ELR (cell line): Measurements from ENCODE around the gene FSIP1.

Source experiments
- DNase-seq: peaks from one replicate; pipeline ENCODE4 v3.0.0-alpha.2; 2015; ENCODE audit warnings: low read depth

The FSIP1 gene

GRCh38 chr15:39593656-39594445 lies 188.8 kb downstream of the FSIP1 start:
- peak; percentile 37 for DNase-seq

- DNase-seq: no peak
Measured at GRCh38 chr15:39593071-39593655, 189.5 kb downstream of the FSIP1 start.

GRCh38 chr15:39592500-39592899 lies 190.1 kb downstream of the FSIP1 start:
- peak; percentile 61 for DNase-seq

DNA sequence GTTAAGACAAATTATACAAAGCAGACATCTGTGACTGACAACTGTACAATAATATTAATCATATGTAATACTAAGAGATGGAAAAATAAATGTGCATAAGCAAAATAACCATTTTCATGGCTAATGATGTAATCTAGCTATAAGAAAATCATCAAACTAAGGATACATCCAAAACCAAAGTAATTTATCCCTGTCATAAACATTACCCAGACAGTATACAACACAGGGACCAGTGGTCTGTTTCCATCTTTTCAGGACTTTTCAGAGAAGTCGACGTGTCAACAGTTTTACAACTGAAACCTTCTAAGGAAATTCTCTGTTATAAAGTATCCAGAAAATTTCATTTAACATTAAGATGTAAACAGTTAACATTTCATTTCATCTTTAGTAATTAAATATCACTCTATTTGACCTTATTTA lies 190.7 kb downstream of the FSIP1 start:
- DNase-seq: peak; percentile 15

DNA sequence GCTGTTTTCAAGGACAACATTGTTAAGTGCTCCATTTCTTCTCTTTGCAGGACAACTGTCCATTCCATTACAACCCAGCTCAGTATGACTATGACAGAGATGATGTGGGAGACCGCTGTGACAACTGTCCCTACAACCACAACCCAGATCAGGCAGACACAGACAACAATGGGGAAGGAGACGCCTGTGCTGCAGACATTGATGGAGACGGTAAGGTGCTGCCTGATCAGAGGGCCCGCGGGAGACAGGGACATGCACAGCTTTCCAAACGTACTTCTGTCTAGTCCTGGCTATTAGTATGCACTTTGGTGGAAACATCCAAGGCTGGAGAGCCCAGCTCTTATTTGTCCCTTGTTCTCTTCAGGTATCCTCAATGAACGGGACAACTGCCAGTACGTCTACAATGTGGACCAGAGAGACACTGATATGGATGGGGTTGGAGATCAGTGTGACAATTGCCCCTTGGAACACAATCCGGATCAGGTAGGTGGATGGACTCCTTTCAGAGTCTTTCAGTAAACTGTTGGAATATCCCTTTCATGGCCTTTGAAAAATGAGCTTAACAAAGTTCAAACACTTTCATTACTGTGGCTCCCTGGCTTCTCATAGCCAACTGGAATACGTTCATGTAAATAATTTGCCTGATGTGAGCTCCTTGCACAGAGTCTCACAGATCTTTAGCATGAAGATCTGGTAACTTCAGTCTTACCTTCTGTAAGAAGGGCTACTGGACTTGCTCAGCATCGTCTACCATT lies 191.3 kb downstream of the FSIP1 start:
- DNase-seq: peak; percentile 7

GRCh38 chr15:39589815-39590644 lies 192.6 kb downstream of the FSIP1 start:
- peak; percentile 12 for DNase-seq

- peak; percentile 30 for DNase-seq
Measured at GRCh38 chr15:39589193-39589814, 193.3 kb downstream of the FSIP1 start.

DNA sequence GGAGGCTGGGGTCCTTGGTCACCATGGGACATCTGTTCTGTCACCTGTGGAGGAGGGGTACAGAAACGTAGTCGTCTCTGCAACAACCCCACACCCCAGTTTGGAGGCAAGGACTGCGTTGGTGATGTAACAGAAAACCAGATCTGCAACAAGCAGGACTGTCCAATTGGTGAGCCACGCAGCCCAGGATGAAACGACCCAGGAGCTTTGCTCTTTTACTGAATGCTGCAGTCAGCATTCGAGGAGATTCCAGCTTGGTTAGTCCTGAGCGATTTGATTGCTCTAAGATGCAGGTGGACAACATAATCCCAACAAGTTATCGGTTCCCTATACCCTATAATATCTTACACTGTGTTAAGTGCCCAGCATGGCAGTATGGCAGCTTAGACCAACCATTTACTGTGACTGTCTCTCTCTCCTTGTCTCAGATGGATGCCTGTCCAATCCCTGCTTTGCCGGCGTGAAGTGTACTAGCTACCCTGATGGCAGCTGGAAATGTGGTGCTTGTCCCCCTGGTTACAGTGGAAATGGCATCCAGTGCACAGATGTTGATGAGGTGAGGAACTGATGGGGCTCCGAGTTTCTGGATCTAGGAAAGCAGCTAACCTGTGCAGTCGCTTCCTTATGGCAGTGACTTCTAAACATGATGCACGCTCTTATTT lies 194.0 kb downstream of the FSIP1 start:
- no peak for DNase-seq

DNA sequence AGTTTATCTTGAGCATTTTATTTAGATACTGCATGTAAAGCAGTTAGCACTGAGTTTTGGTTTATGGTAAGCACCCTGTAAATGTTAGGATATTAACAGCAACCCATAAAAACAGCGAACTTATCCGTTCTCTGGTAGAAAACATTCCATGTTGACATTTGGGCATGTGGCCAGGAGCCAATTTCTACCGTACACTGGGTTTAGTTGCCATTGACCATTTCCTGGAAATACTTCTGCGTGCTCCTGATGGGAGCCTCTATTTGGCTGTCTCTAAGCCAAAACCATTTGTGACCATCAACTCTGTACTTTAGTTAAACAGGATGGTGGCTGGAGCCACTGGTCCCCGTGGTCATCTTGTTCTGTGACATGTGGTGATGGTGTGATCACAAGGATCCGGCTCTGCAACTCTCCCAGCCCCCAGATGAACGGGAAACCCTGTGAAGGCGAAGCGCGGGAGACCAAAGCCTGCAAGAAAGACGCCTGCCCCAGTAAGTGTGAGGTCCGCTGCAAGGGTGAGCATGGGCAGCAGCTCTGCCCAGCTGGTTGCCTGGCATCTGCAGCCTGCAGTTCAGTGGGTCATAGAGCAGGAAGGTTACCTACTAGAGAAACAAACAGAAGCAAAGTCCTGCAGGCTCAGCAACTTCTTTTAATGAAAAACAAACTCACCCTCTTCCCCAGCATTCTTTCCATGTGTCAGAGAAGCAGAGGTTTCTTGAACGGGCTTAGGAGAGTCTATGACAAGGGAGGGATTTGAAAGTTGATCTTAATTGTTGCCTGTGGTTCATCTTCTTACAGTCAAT lies 194.7 kb downstream of the FSIP1 start:
- DNase-seq: peak; percentile 18

GRCh38 chr15:39587096-39587721 lies 195.4 kb downstream of the FSIP1 start:
- DNase-seq: peak; percentile 4

DNA sequence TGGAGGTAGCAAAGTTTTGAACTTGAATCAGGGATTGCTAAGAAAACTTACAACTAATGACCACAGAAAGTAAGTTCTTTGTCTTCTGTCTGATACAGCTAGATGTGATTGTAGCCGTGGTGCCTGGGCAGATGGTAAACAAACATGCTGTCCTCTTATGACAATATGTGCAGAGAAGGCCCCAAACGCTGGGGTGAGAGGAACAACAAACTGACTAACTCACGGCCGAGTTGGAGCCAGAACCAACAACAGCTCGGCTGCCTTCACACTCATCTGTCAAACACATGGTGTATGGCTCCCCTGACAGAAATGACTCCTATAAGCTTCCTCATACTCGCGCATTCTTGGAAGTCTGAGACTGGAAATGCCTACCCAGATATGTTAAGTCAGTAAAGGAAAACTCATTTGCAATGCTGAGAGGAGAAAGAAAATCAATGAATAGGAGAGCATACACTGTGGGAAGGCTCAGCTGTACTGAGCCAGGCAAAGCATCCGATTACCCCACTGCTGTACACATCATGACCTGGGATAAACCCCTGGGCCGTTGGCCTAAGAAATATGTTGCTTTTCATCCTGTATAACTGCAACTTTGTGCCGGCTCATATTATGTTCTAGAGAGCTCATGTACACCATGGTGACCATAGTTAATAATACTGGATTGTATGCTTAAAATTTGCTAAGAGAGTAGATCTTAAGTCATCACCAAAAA lies 196.1 kb downstream of the FSIP1 start:
- DNase-seq: peak; percentile 82

GRCh38 chr15:39585871-39586301 lies 196.8 kb downstream of the FSIP1 start:
- peak; percentile 10 for DNase-seq

DNA sequence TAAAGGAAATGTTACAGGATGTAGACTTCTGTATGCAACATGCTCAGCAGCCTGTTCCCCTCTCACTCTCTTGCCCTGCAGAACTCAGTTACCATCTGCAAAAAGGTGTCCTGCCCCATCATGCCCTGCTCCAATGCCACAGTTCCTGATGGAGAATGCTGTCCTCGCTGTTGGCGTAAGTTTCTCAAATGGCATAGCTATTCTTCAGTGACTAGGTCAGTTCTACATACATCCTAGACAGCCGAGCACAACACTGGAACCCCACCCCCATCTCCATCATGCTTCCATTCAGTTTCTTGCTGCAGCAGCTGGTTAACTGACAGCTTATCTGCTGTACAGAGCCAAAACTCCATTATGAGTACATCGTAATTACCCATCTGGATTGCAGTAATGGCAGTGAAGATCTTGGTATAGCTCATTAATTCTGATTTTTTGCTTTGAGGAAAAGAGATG lies 197.2 kb downstream of the FSIP1 start:
- peak; percentile 10 for DNase-seq

- no peak for DNase-seq
Measured at GRCh38 chr15:39584662-39585388, 197.8 kb downstream of the FSIP1 start.

DNA sequence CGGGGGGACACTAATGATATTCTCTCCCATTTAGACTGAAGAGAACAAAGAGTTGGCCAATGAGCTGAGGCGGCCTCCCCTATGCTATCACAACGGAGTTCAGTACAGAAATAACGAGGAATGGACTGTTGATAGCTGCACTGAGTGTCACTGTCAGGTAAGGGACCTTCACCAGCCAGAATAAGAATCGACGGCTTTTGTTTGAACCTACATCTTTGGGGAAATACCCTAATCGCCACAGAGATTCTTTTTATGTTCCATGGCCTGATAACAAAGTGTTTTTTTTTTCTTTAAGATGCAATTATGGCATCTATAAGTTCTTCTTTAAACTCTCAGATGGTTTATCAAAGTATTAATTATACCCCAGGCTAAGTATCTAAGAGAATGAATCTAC lies 198.4 kb downstream of the FSIP1 start:
- DNase-seq: no peak

DNA sequence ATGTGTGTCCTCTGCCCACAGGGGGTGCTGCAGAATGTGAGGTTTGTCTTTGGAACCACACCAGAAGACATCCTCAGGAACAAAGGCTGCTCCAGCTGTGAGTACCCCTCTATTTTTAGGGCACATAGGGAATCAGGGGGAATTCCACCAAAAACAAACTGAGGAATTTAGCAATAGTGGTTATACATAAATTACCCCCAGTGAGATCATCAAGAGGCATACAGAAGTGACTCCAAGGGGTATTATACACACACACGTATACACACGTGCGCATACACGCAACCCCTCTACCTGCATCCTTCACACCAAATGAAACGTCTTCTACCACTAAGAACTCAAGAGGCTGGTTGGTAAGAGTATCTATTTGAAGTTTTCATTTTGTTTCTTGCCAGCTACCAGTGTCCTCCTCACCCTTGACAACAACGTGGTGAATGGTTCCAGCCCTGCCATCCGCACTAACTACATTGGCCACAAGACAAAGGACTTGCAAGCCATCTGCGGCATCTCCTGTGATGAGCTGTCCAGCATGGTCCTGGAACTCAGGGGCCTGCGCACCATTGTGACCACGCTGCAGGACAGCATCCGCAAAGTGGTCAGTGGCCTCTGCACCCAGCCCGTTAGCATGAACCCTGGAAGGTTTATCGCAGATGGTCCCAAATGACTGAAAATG lies 198.9 kb downstream of the FSIP1 start:
- DNase-seq: peak; percentile 72

GRCh38 chr15:39582977-39583595 lies 199.6 kb downstream of the FSIP1 start:
- DNase-seq: no peak
